ENCODE measurements around the gene FBL. TPM values are rescaled to one million over a fixed set of nuclear protein-coding genes. Genes with fewer than 3 reads are reported as not detected.

The FBL gene
- total RNA-seq, 1 experiment from 2014 or later, result 4,927 TPM

GRCh38 chr19:39833160-39833463, 13.1 kb downstream of the FBL start:
- no peak for TF ChIP-seq CTCF (IDR thresholded peaks at IDR 0.05)
- TF ChIP-seq SIN3A (IDR thresholded peaks at IDR 0.05; ENCODE audit: borderline replicate concordance, insufficient read depth, low read depth, low read length), result no peak
- TF ChIP-seq POLR2AphosphoS5 (IDR thresholded peaks at IDR 0.05; ENCODE audit: low read depth, low read length), result no peak
- no peak for TF ChIP-seq TCF7L2 (IDR thresholded peaks at IDR 0.05; ENCODE audit: low read depth, low read length)
- TF ChIP-seq REST (IDR thresholded peaks at IDR 0.05; ENCODE audit: insufficient read depth in 1 of 2, low read depth in 2 of 2, low read length in 1 of 2), result no peak
- BruUV-seq (replicated peaks), result no TSS peak
- in situ Hi-C loops (cut with HindIII; ENCODE audit: low pct_unique_long_range_greater_than_20kb, low sequenced_read_pairs), result no loop called here
- intact Hi-C loops (cut with micrococcal nuclease; ENCODE audit: unreplicated experiment), result loop anchor here (5.0 kb wide), 1 partner anchor 291 kb away; the partner anchor contains the start of gene EID2
- H3K4me3 ChIP-seq (ENCODE audit: low read depth in 2 of 2, low read length in 2 of 2), result peak overlapping the region; percentile 36 to 57
- peaks cover 28% of the 10 kb centered on the region for H3K4me1 ChIP-seq (ENCODE audit: control insufficient read depth, insufficient read depth, low read length)
- ChIA-PET CTCF (interaction anchor here (0.5 to 2.1 kb wide), 27 partner anchors 8 to 472 kb away, joined by 3 to 109 read pairs (median 5); partner anchors contain the start of genes EID2B, FBL and PSMC4), POLR2A (interaction anchor here (0.5 to 2.2 kb wide), 38 partner anchors 9 to 750 kb away, joined by 3 to 177 read pairs (median 6); partner anchors contain the start of genes EID2, EID2B, FBL and MED29)
- DNase-seq (ENCODE audit: low read depth, low spot score) (no peak), ATAC-seq (no peak)
- no peaks in the 10 kb centered on the region for H3K27me3 ChIP-seq (ENCODE audit: control insufficient read depth, insufficient read depth, low read length)
- no peaks in the 10 kb centered on the region for H3K9me3 ChIP-seq (ENCODE audit: control insufficient read depth, insufficient read depth, low read depth, low read length)
- peak overlapping the region; percentile 76 for H3K27ac ChIP-seq (ENCODE audit: low read length)
- peaks cover 71% of the 10 kb centered on the region for H3K36me3 ChIP-seq (ENCODE audit: control insufficient read depth, insufficient read depth, low read length)

GRCh38 chr19:39832341-39833083, 13.7 kb downstream of the FBL start:
- in situ Hi-C loops (cut with HindIII; ENCODE audit: low pct_unique_long_range_greater_than_20kb, low sequenced_read_pairs), result no loop called here
- peak overlapping the region; percentile 76 for H3K27ac ChIP-seq (ENCODE audit: low read length)
- ChIA-PET POLR2A (interaction anchor here (1.2 to 2.2 kb wide), 7 partner anchors 8 to 318 kb away, joined by 3 to 177 read pairs (median 20); partner anchors contain the start of gene FBL), CTCF (interaction anchor here (0.6 to 2.1 kb wide), 5 partner anchors 12 to 473 kb away, joined by 5 to 109 read pairs (median 8); partner anchors contain the start of gene FBL)
- H3K4me3 ChIP-seq (ENCODE audit: low read depth in 2 of 2, low read length in 2 of 2), result peak overlapping the region; percentile 36 to 57
- BruUV-seq (replicated peaks), result no TSS peak
- TF ChIP-seq REST (IDR thresholded peaks at IDR 0.05; ENCODE audit: insufficient read depth in 1 of 2, low read depth in 2 of 2, low read length in 1 of 2), result no peak
- TF ChIP-seq CTCF (IDR thresholded peaks at IDR 0.05), result no peak
- no peak for TF ChIP-seq TCF7L2 (IDR thresholded peaks at IDR 0.05; ENCODE audit: low read depth, low read length)
- no peak for TF ChIP-seq POLR2AphosphoS5 (IDR thresholded peaks at IDR 0.05; ENCODE audit: low read depth, low read length)
- no peak for TF ChIP-seq SIN3A (IDR thresholded peaks at IDR 0.05; ENCODE audit: borderline replicate concordance, insufficient read depth, low read depth, low read length)
- peaks cover 28% of the 10 kb centered on the region for H3K4me1 ChIP-seq (ENCODE audit: control insufficient read depth, insufficient read depth, low read length)
- H3K9me3 ChIP-seq (ENCODE audit: control insufficient read depth, insufficient read depth, low read depth, low read length), result no peaks in the 10 kb centered on the region
- no peak for DNase-seq (ENCODE audit: low read depth, low spot score)
- no peaks in the 10 kb centered on the region for H3K27me3 ChIP-seq (ENCODE audit: control insufficient read depth, insufficient read depth, low read length)
- H3K36me3 ChIP-seq (ENCODE audit: control insufficient read depth, insufficient read depth, low read length), result peaks cover 69% of the 10 kb centered on the region
- no peak for ATAC-seq
- intact Hi-C loops (cut with micrococcal nuclease; ENCODE audit: unreplicated experiment), result loop anchor here (5.0 kb wide), 1 partner anchor 290 kb away; the partner anchor contains the start of gene EID2

All from Panc1 (cell line).